OCI-LY3 (cell line): Measurements from ENCODE around the gene CYP11A1.

Experiments
- CTCF ChIP-seq: fragments of 200-600, 300-600 bp; sonication (generic); IDR thresholded peaks from 2 replicates; pipeline ENCODE4 v1.5.1; 2014; ENCODE audit warnings: antibody characterized with exemption, low read length, low read depth
- EZH2phosphoT487 ChIP-seq: fragments of 200-600 bp; shearing (Covaris generic); IDR thresholded peaks from 2 replicates; pipeline ENCODE4 v1.6.1; 2018; ENCODE audit warnings: antibody characterized with exemption, mixed run types, low read depth

- TF ChIP-seq CTCF (no peak), EZH2phosphoT487 (no peak)
Measured at GRCh38 chr15:74378848-74379247, 11.4 kb upstream of the CYP11A1 start.
